ENCODE measurements around the gene PRDM8. TPM values are rescaled to one million over a fixed set of nuclear protein-coding genes. Genes with fewer than 3 reads are reported as not detected.

The PRDM8 gene
- total and polyA plus RNA-seq, 2 of the 8 experiments (the other 6 are each of a cell fraction or from before 2014, with no cell fraction given): not detected

DNA sequence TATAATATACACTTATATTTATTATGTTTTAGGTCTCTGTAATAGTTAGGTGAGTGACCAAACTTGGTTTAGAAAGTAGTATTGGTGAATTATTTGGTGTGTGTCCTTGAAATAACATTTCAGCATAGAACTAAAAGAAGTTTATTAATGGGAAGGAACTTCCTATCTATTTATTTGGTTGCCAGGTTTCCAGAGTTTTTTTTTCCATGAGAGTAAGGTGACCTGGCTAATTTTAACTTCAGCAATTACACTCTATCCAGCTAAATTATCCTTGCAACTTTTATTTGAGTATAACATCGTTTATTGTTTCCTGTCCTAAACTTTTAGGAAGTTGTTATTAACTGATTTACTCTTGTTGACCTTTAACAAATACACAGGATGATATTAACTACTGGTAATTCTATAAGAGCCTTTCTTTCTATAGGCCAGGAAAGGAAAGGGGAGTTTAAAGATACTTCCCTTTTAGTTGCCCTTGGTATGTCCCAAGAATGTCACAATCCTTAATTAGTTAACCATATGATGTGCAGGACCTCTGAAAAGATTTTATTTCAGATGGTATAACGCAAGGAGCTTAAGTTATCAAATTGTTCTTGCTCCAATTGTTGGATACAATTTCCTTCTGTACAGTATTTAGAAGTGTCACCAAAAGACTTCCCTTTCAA, 18.9 kb downstream of the PRDM8 start (continued):
- no peak for TF ChIP-seq ATF2 (IDR thresholded peaks at IDR 0.05; ENCODE audit: low read length)
- no peak for TF ChIP-seq SIX5 (IDR thresholded peaks at IDR 0.05; ENCODE audit: low read depth, low read length)
- TF ChIP-seq, protein P1, sequence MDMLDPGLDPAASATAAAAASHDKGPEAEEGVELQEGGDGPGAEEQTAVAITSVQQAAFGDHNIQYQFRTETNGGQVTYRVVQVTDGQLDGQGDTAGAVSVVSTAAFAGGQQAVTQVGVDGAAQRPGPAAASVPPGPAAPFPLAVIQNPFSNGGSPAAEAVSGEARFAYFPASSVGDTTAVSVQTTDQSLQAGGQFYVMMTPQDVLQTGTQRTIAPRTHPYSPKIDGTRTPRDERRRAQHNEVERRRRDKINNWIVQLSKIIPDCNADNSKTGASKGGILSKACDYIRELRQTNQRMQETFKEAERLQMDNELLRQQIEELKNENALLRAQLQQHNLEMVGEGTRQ (IDR thresholded peaks at IDR 0.05; ENCODE audit: low read length): no peak
- no peak for TF ChIP-seq POLR2A (IDR thresholded peaks at IDR 0.05; ENCODE audit: control extremely low read depth in 1 of 2, low read depth in 2 of 2, low read length in 2 of 2)

Measured in H1 (cell line).